Astrocyte (in vitro differentiated cells and primary cell): ENCODE data around the gene CAPN3. TPM values are rescaled to one million over a fixed set of nuclear protein-coding genes. Genes with fewer than 3 reads are reported as not detected.

Experiments
- DNase-seq: peaks from one replicate; pipeline ENCODE4 v3.0.0-alpha.2; 2010; ENCODE audit warnings: low read depth
- FAIRE-seq: peaks from 2 replicates; lab custom pipeline; 2011; peaks lifted over from hg19 to GRCh38; lab: Jason Lieb, UNC
- H2AFZ ChIP-seq: 2 replicates; pipeline ENCODE4 v1.6.0; 2012; ENCODE audit warnings: low read depth, low read length, inconsistent platforms
- H3K27ac ChIP-seq: 2 replicates; pipeline ENCODE4 v1.5.1; 2011; ENCODE audit warnings: low read depth, low read length, inconsistent platforms
- H3K27me3 ChIP-seq: 2 replicates; pipeline ENCODE4 v1.6.0; 2011; ENCODE audit warnings: low read length, inconsistent platforms; ENCODE audit not compliant: insufficient read depth
- H3K36me3 ChIP-seq: 2 replicates; pipeline ENCODE4 v1.5.1; 2011; ENCODE audit warnings: low read length, inconsistent platforms; ENCODE audit not compliant: insufficient read depth
- H3K4me1 ChIP-seq: 2 replicates; pipeline ENCODE4 v1.5.1; 2011; ENCODE audit warnings: low read length, inconsistent platforms; ENCODE audit not compliant: insufficient read depth
- H3K4me2 ChIP-seq: 2 replicates; pipeline ENCODE4 v1.6.0; 2012; ENCODE audit warnings: low read length, inconsistent platforms
- H3K4me3 ChIP-seq: 2 replicates; pipeline ENCODE4 v1.5.1; 2011; ENCODE audit warnings: low read depth, mild to moderate bottlenecking, low read length, inconsistent platforms; ENCODE audit not compliant: insufficient read depth
- H3K79me2 ChIP-seq: 2 replicates; pipeline ENCODE4 v1.6.0; 2012; ENCODE audit warnings: mild to moderate bottlenecking, low read length, inconsistent platforms; ENCODE audit not compliant: insufficient read depth
- H3K9ac ChIP-seq: 2 replicates; pipeline ENCODE4 v1.6.0; 2012; ENCODE audit warnings: mild to moderate bottlenecking, low read length, inconsistent platforms
- H3K9me3 ChIP-seq: 2 replicates; pipeline ENCODE4 v1.5.1; 2012; ENCODE audit warnings: low read depth, mild to moderate bottlenecking, low read length, inconsistent platforms; ENCODE audit not compliant: insufficient read depth
- H4K20me1 ChIP-seq: 2 replicates; pipeline ENCODE4 v1.6.0; 2012; ENCODE audit warnings: low read length, inconsistent platforms; ENCODE audit not compliant: insufficient read depth
- H3K27ac Mint-ChIP-seq: one replicate; pipeline ENCODE4 v1.8.0; 2021; ENCODE audit warnings: mild to moderate bottlenecking, mixed read lengths; ENCODE audit not compliant: unreplicated experiment
- H3K27me3 Mint-ChIP-seq: one replicate; pipeline ENCODE4 v1.8.0; 2021; ENCODE audit warnings: low read depth, mixed read lengths; ENCODE audit not compliant: unreplicated experiment
- H3K36me3 Mint-ChIP-seq: one replicate; pipeline ENCODE4 v1.8.0; 2021; ENCODE audit warnings: low read depth, mixed read lengths; ENCODE audit not compliant: unreplicated experiment
- H3K4me1 Mint-ChIP-seq: one replicate; pipeline ENCODE4 v1.8.0; 2021; ENCODE audit warnings: low read depth, mixed read lengths; ENCODE audit not compliant: unreplicated experiment
- H3K4me3 Mint-ChIP-seq: one replicate; pipeline ENCODE4 v1.8.0; 2021; ENCODE audit warnings: mild to moderate bottlenecking, moderate library complexity, mixed read lengths; ENCODE audit not compliant: unreplicated experiment
- H3K9me3 Mint-ChIP-seq: one replicate; pipeline ENCODE4 v1.8.0; 2021; ENCODE audit warnings: mild to moderate bottlenecking, mixed read lengths; ENCODE audit not compliant: unreplicated experiment
- CTCF ChIP-seq: IDR thresholded peaks from 2 replicates; pipeline ENCODE4 v1.5.1; 2011; ENCODE audit warnings: low read depth, mild to moderate bottlenecking, inconsistent platforms, low read length, moderate library complexity; ENCODE audit not compliant: insufficient read depth
- EZH2 ChIP-seq: IDR thresholded peaks from 2 replicates; pipeline ENCODE4 v1.6.1; 2012; ENCODE audit warnings: mild to moderate bottlenecking, low read length, inconsistent platforms; ENCODE audit not compliant: insufficient read depth
- total RNA-seq: library from RNA; stranded (reverse); gene quantifications from 2 replicates; pipeline ENCODE4 v1.2.1, GENCODE V29; 2021

Gene CAPN3
- total RNA-seq, 1 donor from 2014 or later: 0.57 TPM

- peaks cover 7% of the 10 kb centered on the region for H3K4me1 ChIP-seq
- H3K36me3 ChIP-seq: peaks cover 28% of the 10 kb centered on the region
- DNase-seq (peak; percentile 22), FAIRE-seq (no peak)
- no peak overlapping the region for H3K4me3 ChIP-seq
- Mint-ChIP-seq H3K4me3 (no peak overlapping the region), H3K27me3 (no peaks in the 10 kb centered on the region), H3K36me3 (peaks cover 31% of the 10 kb centered on the region), H3K4me1 (peaks cover 1% of the 10 kb centered on the region), H3K9me3 (no peaks in the 10 kb centered on the region), H3K27ac (no peak overlapping the region)
- no peaks in the 10 kb centered on the region for H3K27me3 ChIP-seq
- H3K9me3 ChIP-seq: peaks cover 3% of the 10 kb centered on the region
- H3K79me2 ChIP-seq: no peaks in the 10 kb centered on the region
- no peak overlapping the region for H2AFZ ChIP-seq
- TF ChIP-seq CTCF (no peak), EZH2 (no peak)
- no peak overlapping the region for H3K27ac ChIP-seq
- no peaks in the 10 kb centered on the region for H4K20me1 ChIP-seq
- H3K4me2 ChIP-seq: no peak overlapping the region
- H3K9ac ChIP-seq: no peak overlapping the region
These were observed 54.6 kb downstream of the CAPN3 start for GRCh38 chr15:42413920-42414319.

GRCh38 chr15:42419369-42419768, 60.1 kb downstream of the CAPN3 start:
- Mint-ChIP-seq H3K9me3 (no peaks in the 10 kb centered on the region), H3K27me3 (no peaks in the 10 kb centered on the region), H3K4me1 (peaks cover 1% of the 10 kb centered on the region), H3K27ac (no peak overlapping the region), H3K36me3 (peaks cover 17% of the 10 kb centered on the region), H3K4me3 (no peak overlapping the region)
- TF ChIP-seq CTCF (no peak), EZH2 (no peak)
- Histone ChIP-seq H3K9me3 (peaks cover 3% of the 10 kb centered on the region), H3K4me2 (no peak overlapping the region), H3K27ac (no peak overlapping the region), H2AFZ (no peak overlapping the region), H3K36me3 (peaks cover 57% of the 10 kb centered on the region), H3K27me3 (no peaks in the 10 kb centered on the region), H3K4me3 (no peak overlapping the region), H3K4me1 (peaks cover 1% of the 10 kb centered on the region), H3K9ac (no peak overlapping the region), H3K79me2 (no peaks in the 10 kb centered on the region), H4K20me1 (no peaks in the 10 kb centered on the region)
- no peak for FAIRE-seq
- no peak for DNase-seq

GRCh38 chr15:42421376-42421775, 62.1 kb downstream of the CAPN3 start:
- H3K4me1 Mint-ChIP-seq: no peaks in the 10 kb centered on the region
- H3K9me3 Mint-ChIP-seq: no peaks in the 10 kb centered on the region
- TF ChIP-seq EZH2 (no peak), CTCF (no peak)
- FAIRE-seq (no peak), DNase-seq (no peak)
- H3K36me3 Mint-ChIP-seq: peaks cover 17% of the 10 kb centered on the region
- no peaks in the 10 kb centered on the region for H3K79me2 ChIP-seq
- no peaks in the 10 kb centered on the region for H3K4me1 ChIP-seq
- H2AFZ ChIP-seq: no peak overlapping the region
- no peak overlapping the region for H3K4me3 Mint-ChIP-seq
- H3K27me3 Mint-ChIP-seq: no peaks in the 10 kb centered on the region
- no peak overlapping the region for H3K27ac Mint-ChIP-seq
- H3K4me2 ChIP-seq: no peak overlapping the region
- no peak overlapping the region for H3K27ac ChIP-seq
- no peaks in the 10 kb centered on the region for H3K9me3 ChIP-seq
- H3K27me3 ChIP-seq: no peaks in the 10 kb centered on the region
- no peak overlapping the region for H3K4me3 ChIP-seq
- H3K36me3 ChIP-seq: peaks cover 63% of the 10 kb centered on the region
- no peak overlapping the region for H3K9ac ChIP-seq
- no peaks in the 10 kb centered on the region for H4K20me1 ChIP-seq
